Activated CD8-positive, alpha-beta T cell treated with anti-CD3 and anti-CD28 coated beads for 36 hours (primary cell): Measurements from ENCODE around the gene PRKN. TPM values are rescaled to one million over a fixed set of nuclear protein-coding genes. Genes with fewer than 3 reads are reported as not detected.

Experiments
- ATAC-seq: fragments of 200-7000 bp; cut with Tn5 transposase; one replicate; pipeline ENCODE4 v1.10.0; 2021; ENCODE audit warnings: mild to moderate bottlenecking, moderate library complexity
- CTCF ChIA-PET: fragments of 350-600 bp; sonication (Branson Sonifier 250); formaldehyde crosslinking; loops from one replicate; lab custom pipeline; 2021; ENCODE audit warnings: antibody characterized with exemption; lab: Charles Lee
- POLR2A ChIA-PET: fragments of 350-600 bp; sonication (Branson Sonifier 250); formaldehyde crosslinking; loops from one replicate; lab custom pipeline; 2021; ENCODE audit warnings: antibody characterized with exemption; lab: Charles Lee
- DNase-seq: peaks from one replicate; pipeline ENCODE4 v3.0.0-alpha.2; 2020
- H3K27ac Mint-ChIP-seq: one replicate; pipeline ENCODE4 v1.8.0; 2021; ENCODE audit warnings: mild to moderate bottlenecking, mixed read lengths
- H3K27me3 Mint-ChIP-seq: one replicate; pipeline ENCODE4 v1.8.0; 2021; ENCODE audit warnings: mixed read lengths
- H3K36me3 Mint-ChIP-seq: one replicate; pipeline ENCODE4 v1.8.0; 2021; ENCODE audit warnings: low read depth, mixed read lengths
- H3K4me1 Mint-ChIP-seq: one replicate; pipeline ENCODE4 v1.8.0; 2021; ENCODE audit warnings: low read depth, mixed read lengths
- H3K4me3 Mint-ChIP-seq: one replicate; pipeline ENCODE4 v1.8.0; 2021; ENCODE audit warnings: mild to moderate bottlenecking, moderate library complexity, mixed read lengths
- H3K9me3 Mint-ChIP-seq: one replicate; pipeline ENCODE4 v1.8.0; 2021; ENCODE audit warnings: mixed read lengths
- CTCF ChIP-seq: fragments of 200-600 bp; IDR thresholded peaks from one replicate; pipeline ENCODE4 v1.8.0; 2022; ENCODE audit warnings: antibody characterized with exemption, mild to moderate bottlenecking
- intact Hi-C: fragments of 100-400 bp; cut with micrococcal nuclease; formaldehyde crosslinking; loops from one replicate; pipeline ENCODE4 v1.10.0; 2022
- total RNA-seq, 2 experiments: library from RNA; stranded (reverse); gene quantifications; one replicate each; pipeline ENCODE4 v1.2.3, GENCODE V29; 2021

The PRKN gene
- total RNA-seq, 2 experiments from 2014 or later = 1.2 to 1.4 TPM

GRCh38 chr6:162697872-162698403 lies 29.6 kb downstream of the PRKN start:
- Mint-ChIP-seq H3K27ac (no peak overlapping the region), H3K9me3 (no peaks in the 10 kb centered on the region), H3K27me3 (no peaks in the 10 kb centered on the region), H3K4me3 (no peak overlapping the region), H3K36me3 (no peaks in the 10 kb centered on the region), H3K4me1 (no peaks in the 10 kb centered on the region)
- POLR2A ChIA-PET = no interaction called here
- CTCF ChIA-PET = no interaction called here
- no peak for TF ChIP-seq CTCF
- intact Hi-C loops = no loop called here
- DNase-seq (no peak), ATAC-seq (no peak)

- intact Hi-C loops = no loop called here
- POLR2A ChIA-PET = no interaction called here
- no peaks in the 10 kb centered on the region for H3K4me1 Mint-ChIP-seq
These were observed 37.4 kb downstream of the PRKN start for GRCh38 chr6:162690158-162690557.

GRCh38 chr6:162688751-162689345 lies 38.7 kb downstream of the PRKN start:
- Mint-ChIP-seq H3K27me3 (no peaks in the 10 kb centered on the region), H3K36me3 (no peaks in the 10 kb centered on the region), H3K9me3 (no peaks in the 10 kb centered on the region), H3K4me3 (no peak overlapping the region), H3K4me1 (no peaks in the 10 kb centered on the region), H3K27ac (no peak overlapping the region)
- CTCF ChIA-PET = no interaction called here
- no peak for TF ChIP-seq CTCF
- DNase-seq (no peak), ATAC-seq (no peak)
- POLR2A ChIA-PET = no interaction called here
- intact Hi-C loops = no loop called here

More at GRCh38 chr6:162690158-162690557, 37.4 kb downstream of the PRKN start:
- no peak for ATAC-seq
- Mint-ChIP-seq H3K27me3 (no peaks in the 10 kb centered on the region), H3K9me3 (no peaks in the 10 kb centered on the region), H3K27ac (no peak overlapping the region), H3K4me3 (no peak overlapping the region), H3K36me3 (no peaks in the 10 kb centered on the region)
- no peak for DNase-seq
- TF ChIP-seq CTCF = no peak
- CTCF ChIA-PET = no interaction called here

- no peak overlapping the region for H3K4me3 Mint-ChIP-seq
- POLR2A ChIA-PET = no interaction called here
- CTCF ChIA-PET = no interaction called here
These were observed 42.0 kb downstream of the PRKN start for GRCh38 chr6:162685586-162685985.

More at GRCh38 chr6:162685586-162685985, 42.0 kb downstream of the PRKN start:
- no peak for TF ChIP-seq CTCF
- H3K4me1 Mint-ChIP-seq = no peaks in the 10 kb centered on the region
- H3K27me3 Mint-ChIP-seq = no peaks in the 10 kb centered on the region
- peaks cover 5% of the 10 kb centered on the region for H3K9me3 Mint-ChIP-seq
- intact Hi-C loops = no loop called here
- H3K36me3 Mint-ChIP-seq = no peaks in the 10 kb centered on the region
- H3K27ac Mint-ChIP-seq = no peak overlapping the region
- ATAC-seq = no peak
- DNase-seq = no peak
